GM10248 (cell line): Measurements from ENCODE around the gene RAB2B.

ENCODE experiments used
- CTCF ChIA-PET: fragments of 300-600 bp; sonication (Branson Sonifier 250); formaldehyde crosslinking; extraction: SDS; loops from one replicate; lab custom pipeline; 2021; ENCODE audit warnings: antibody characterized with exemption; lab: Yijun Ruan, JAX
- POLR2A ChIA-PET: fragments of 350-650 bp; sonication (Branson Sonifier 250); formaldehyde crosslinking; extraction: SDS; loops from one replicate; lab custom pipeline; 2020; ENCODE audit warnings: antibody characterized with exemption; lab: Yijun Ruan, JAX
- DNase-seq: peaks from one replicate; pipeline ENCODE4 v3.0.0; 2012; ENCODE audit errors: extremely low spot score
- TF ChIP-seq, protein P1 (sequence below): IDR thresholded peaks from 2 replicates; pipeline ENCODE4 v1.5.1; 2012; ENCODE audit warnings: mild to moderate bottlenecking, low read depth; ENCODE audit errors: extremely low read depth, missing control alignments, control extremely low read depth

RAB2B gene

GRCh38 chr14:21476925-21477681, at the start of gene RAB2B, which contains the start of gene TOX4:
RAB2B (minus strand) TSS chr14:21476959; CDS start chr14:21476872, 87 bp downstream.
TOX4 (plus strand) TSS chr14:21477195; CDS start chr14:21477279, 84 bp downstream.
- ChIA-PET CTCF (interaction anchor here (0.6 to 4.1 kb wide), 37 partner anchors 9 to 333 kb away, joined by 3 to 34 read pairs (median 4); partner anchors contain the start of genes CHD8, METTL3 and SALL2), POLR2A (interaction anchor here (0.6 to 2.0 kb wide), 4 partner anchors 28 to 1186 kb away, joined by 3 to 7 read pairs (median 5); partner anchors contain the start of gene METTL3)
- DNase-seq = peak; percentile 95
- TF ChIP-seq, protein P1, sequence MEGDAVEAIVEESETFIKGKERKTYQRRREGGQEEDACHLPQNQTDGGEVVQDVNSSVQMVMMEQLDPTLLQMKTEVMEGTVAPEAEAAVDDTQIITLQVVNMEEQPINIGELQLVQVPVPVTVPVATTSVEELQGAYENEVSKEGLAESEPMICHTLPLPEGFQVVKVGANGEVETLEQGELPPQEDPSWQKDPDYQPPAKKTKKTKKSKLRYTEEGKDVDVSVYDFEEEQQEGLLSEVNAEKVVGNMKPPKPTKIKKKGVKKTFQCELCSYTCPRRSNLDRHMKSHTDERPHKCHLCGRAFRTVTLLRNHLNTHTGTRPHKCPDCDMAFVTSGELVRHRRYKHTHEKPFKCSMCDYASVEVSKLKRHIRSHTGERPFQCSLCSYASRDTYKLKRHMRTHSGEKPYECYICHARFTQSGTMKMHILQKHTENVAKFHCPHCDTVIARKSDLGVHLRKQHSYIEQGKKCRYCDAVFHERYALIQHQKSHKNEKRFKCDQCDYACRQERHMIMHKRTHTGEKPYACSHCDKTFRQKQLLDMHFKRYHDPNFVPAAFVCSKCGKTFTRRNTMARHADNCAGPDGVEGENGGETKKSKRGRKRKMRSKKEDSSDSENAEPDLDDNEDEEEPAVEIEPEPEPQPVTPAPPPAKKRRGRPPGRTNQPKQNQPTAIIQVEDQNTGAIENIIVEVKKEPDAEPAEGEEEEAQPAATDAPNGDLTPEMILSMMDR = peak; percentile 93

- TF ChIP-seq, protein P1 = no peak
- POLR2A ChIA-PET = interaction anchor here (0.6 to 1.2 kb wide), 2 partner anchors 15 to 30 kb away, joined by 3 to 13 read pairs; partner anchors contain the start of gene METTL3
- DNase-seq = peak; percentile 80
- CTCF ChIA-PET = interaction anchor here (1.6 to 6.5 kb wide), 8 partner anchors 9 to 49 kb away, joined by 5 to 31 read pairs (median 8); partner anchors contain the start of genes METTL3 and TOX4
These were observed 49.4 kb upstream of the RAB2B start, which contains the start of gene SALL2 for GRCh38 chr14:21525962-21526671. SALL2 (minus strand) TSS chr14:21526346; CDS start chr14:21526127, 219 bp downstream.

DNA sequence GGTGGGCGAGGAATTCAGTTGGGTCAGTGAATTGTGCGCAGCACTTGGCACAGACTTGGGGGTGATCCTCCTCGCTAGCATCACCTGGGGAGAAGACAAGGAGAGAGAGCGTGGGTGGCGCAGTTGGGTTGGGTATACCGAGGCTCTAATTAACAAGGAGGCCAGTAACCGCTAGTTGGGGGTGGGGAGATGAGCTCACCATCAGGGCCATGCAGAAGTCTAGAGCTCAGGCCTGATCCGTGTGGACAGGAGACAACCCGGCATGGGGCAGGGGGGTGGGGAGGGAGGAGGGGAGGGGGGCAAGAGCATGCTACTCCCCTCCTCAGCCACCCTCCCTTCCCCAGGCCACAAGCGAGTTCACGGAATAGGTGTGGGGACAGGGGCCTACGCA, 48.8 kb upstream of the RAB2B start:
- no peak for DNase-seq
- ChIA-PET POLR2A (no interaction called here), CTCF (interaction anchor here (1.6 to 6.5 kb wide), 8 partner anchors 9 to 48 kb away, joined by 5 to 31 read pairs (median 8); partner anchors contain the start of genes METTL3 and TOX4)
- TF ChIP-seq, protein P1 = no peak

- CTCF ChIA-PET = interaction anchor here (0.6 to 3.2 kb wide), 8 partner anchors 8 to 48 kb away, joined by 3 to 13 read pairs (median 4); partner anchors contain the start of genes RAB2B and TOX4
- POLR2A ChIA-PET = no interaction called here
- TF ChIP-seq, protein P1 = no peak
- no peak for DNase-seq
These were observed 48.1 kb upstream of the RAB2B start for GRCh38 chr14:21524575-21525490.

DNA sequence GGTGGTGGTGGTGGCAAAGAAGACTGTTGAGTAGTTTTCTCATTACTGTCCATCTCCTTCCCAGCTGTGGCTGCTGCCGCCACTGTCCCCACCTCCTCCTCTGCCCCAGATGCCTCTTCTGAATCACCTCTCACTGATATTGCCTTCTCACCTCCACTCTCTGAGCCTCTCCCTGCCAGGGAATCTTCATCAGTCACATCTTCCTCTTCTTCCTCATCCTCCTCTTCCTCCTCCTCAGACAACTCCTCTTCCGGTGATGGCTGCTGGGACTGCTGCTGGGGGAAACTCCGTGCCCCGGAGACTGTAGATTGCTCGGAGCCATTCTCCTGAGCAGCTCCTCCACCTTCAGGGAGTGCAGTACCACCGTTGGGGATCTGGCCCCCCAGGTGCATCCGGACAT, 46.4 kb upstream of the RAB2B start:
- TF ChIP-seq, protein P1 = no peak
- no peak for DNase-seq
- POLR2A ChIA-PET = no interaction called here
- CTCF ChIA-PET = interaction anchor here (0.8 to 3.3 kb wide), 7 partner anchors 8 to 46 kb away, joined by 3 to 11 read pairs (median 4); partner anchors contain the start of genes RAB2B and TOX4
